SU-DHL-6 (cell line): ENCODE measurements around the gene TNS3.

Experiments
- EZH2phosphoT487 ChIP-seq: fragments of 200-600 bp; sonication (generic), shearing (Covaris generic); conservative IDR thresholded peaks from 2 replicates; pipeline ENCODE4 v1.6.1; 2018; ENCODE audit warnings: mild to moderate bottlenecking, antibody characterized with exemption, low read length, moderate library complexity, mixed read lengths
- TF ChIP-seq, protein P1 (sequence below): fragments of 200-600 bp; sonication (generic); IDR thresholded peaks from one replicate; pipeline ENCODE4 v1.5.1; 2017; ENCODE audit warnings: antibody characterized with exemption, mild to moderate bottlenecking, low read length, moderate library complexity; ENCODE audit not compliant: insufficient read depth, poor library complexity, severe bottlenecking

DNA sequence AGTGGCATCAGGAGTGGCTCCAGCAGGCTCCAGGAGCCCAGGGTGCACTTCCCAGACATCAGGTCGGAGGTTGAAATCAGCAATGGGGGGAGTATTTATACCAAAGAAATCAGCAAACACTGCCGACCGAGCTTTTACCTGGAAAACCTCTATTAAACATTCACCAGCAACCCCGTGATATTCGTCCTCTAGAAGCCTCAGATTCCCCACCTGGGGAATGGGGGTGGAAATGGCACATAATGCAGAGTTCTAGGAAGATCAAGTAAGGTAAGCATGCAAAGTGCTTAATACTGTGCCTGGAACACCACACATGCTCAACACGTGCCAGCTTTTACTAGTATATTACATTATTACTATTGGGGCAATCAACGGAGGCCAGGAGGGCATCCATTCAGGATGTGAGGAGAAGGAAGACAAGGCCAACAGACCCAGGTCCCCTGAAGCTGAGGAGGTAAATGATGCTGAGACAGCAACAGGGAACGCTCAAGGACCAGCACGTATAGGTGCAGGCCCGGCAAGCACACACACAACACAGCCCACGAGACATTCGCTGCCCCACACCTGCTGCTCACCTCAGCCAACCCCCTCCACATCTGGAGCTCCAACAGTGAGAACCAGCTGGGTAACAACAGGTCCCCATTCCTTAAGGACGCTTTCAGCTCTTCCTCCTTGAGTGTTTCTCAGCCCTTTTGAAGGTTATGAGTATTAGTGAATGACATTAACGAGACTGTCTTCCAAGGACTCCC, 125.5 kb downstream of the TNS3 start:
- TF ChIP-seq EZH2phosphoT487 = no peak
- TF ChIP-seq, protein P1, sequence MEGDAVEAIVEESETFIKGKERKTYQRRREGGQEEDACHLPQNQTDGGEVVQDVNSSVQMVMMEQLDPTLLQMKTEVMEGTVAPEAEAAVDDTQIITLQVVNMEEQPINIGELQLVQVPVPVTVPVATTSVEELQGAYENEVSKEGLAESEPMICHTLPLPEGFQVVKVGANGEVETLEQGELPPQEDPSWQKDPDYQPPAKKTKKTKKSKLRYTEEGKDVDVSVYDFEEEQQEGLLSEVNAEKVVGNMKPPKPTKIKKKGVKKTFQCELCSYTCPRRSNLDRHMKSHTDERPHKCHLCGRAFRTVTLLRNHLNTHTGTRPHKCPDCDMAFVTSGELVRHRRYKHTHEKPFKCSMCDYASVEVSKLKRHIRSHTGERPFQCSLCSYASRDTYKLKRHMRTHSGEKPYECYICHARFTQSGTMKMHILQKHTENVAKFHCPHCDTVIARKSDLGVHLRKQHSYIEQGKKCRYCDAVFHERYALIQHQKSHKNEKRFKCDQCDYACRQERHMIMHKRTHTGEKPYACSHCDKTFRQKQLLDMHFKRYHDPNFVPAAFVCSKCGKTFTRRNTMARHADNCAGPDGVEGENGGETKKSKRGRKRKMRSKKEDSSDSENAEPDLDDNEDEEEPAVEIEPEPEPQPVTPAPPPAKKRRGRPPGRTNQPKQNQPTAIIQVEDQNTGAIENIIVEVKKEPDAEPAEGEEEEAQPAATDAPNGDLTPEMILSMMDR = no peak
